Sigmoid colon (tissue), 7 donors: ENCODE measurements around the gene HAUS5. TPM values are rescaled to one million over a fixed set of nuclear protein-coding genes. Genes with fewer than 3 reads are reported as not detected.
A peak's percentile ranks its signal among the peaks of the same experiment; 100 is the strongest.

Experiments
- DNase-seq: peaks from one replicate; pipeline ENCODE4 v3.0.0-alpha.2; 2019
- H3K27ac ChIP-seq, 4 donors: fragments of 200-600 bp; sonication (generic); one replicate each; pipeline ENCODE4 v1.5.1; 2016 to 2019; ENCODE audit warnings: mild to moderate bottlenecking in 1 of 4
- H3K27me3 ChIP-seq, 3 donors: fragments of 200-600 bp; sonication (generic); one replicate each; pipeline ENCODE4 v1.5.1; 2019; ENCODE audit warnings: mild to moderate bottlenecking in 1 of 3
- H3K36me3 ChIP-seq, 4 donors: fragments of 200-600 bp; sonication (generic); one replicate each; pipeline ENCODE4 v1.5.1; 2016 to 2019
- H3K4me1 ChIP-seq, 4 donors: fragments of 200-600 bp; sonication (generic); one replicate each; pipeline ENCODE4 v1.5.1; 2017 to 2019
- H3K4me3 ChIP-seq, 4 donors: fragments of 200-600 bp; sonication (generic); one replicate each; pipeline ENCODE4 v1.5.1; 2017 to 2019; ENCODE audit warnings: mild to moderate bottlenecking in 2 of 4, moderate library complexity in 1 of 4
- H3K9me3 ChIP-seq, 4 donors: fragments of 200-600 bp in 3 of 4; sonication (generic) in 3 of 4; one replicate each; pipeline versions ENCODE4 v1.5.1 to v1.6.1; 2013 to 2019
- CTCF ChIP-seq, 4 experiments: fragments of 450-650 bp in 3 of 4; fragments of 200-600 bp in 1 of 4; IDR thresholded peaks; one replicate each; pipeline ENCODE4 v1.5.1; 2016 to 2019; ENCODE audit warnings: antibody characterized with exemption in 4 of 4, mild to moderate bottlenecking in 3 of 4, moderate library complexity in 2 of 4
- EP300 ChIP-seq, 4 donors: sonication (generic); formaldehyde crosslinking; IDR thresholded peaks; one replicate each; pipeline ENCODE4 v1.6.1; 2017; ENCODE audit warnings: antibody characterized with exemption in 4 of 4
- POLR2A ChIP-seq, 2 donors: fragments of 450-650 bp; IDR thresholded peaks; one replicate each; pipeline ENCODE4 v1.6.1; 2016; ENCODE audit warnings: antibody characterized with exemption in 2 of 2, mild to moderate bottlenecking in 2 of 2, moderate library complexity in 2 of 2
- POLR2AphosphoS5 ChIP-seq, 4 donors: sonication (generic); formaldehyde crosslinking; IDR thresholded peaks; one replicate each; pipeline ENCODE4 v1.6.1; 2017; ENCODE audit warnings: antibody characterized with exemption in 4 of 4
- WGBS, 2 donors: extraction: QIAGEN DNeasy Blood & Tissue Kit; methylation state at CpG; one replicate each; pipeline ENCODE4 v1.1.7; 2013; 5-methylcytosine and 5-hydroxymethylcytosine counted together
- intact Hi-C: fragments of 100-400 bp; cut with DNase I; formaldehyde crosslinking; loops from one replicate; pipeline ENCODE4 v1.15.1; 2023
- polyA plus RNA-seq, 3 donors: library from polyadenylated mRNA; stranded (reverse); fragments of 200-250 nt; gene quantifications; one replicate each; pipeline ENCODE4 v1.2.3, GENCODE V29; 2013
- total RNA-seq, 4 donors: library from RNA; depleted of rRNA; stranded (reverse); fragments of >200 nt; gene quantifications; one replicate each; pipeline ENCODE4 v1.1.0, GENCODE V29; 2016
- donor health status: healthy with polysubstance abuse.
- donor health status: Bipolar disorder and iron deficiency.
- donor health status: healthy.

The HAUS5 gene
- total and polyA plus RNA-seq, 7 donors = 1.2 to 14.8 (median 5.6) TPM

GRCh38 chr19:35655600-35655999, 43.1 kb downstream of the HAUS5 start:
- H3K27me3 ChIP-seq = no peaks in the 10 kb centered on the region
- H3K9me3 ChIP-seq = no peaks in the 10 kb centered on the region
- 94 to 97% methylated on average over 4 of the region's 4 CpGs for WGBS, 2 donors
- peaks cover 0 to 7% (median under 1%) of the 10 kb centered on the region in 4 donors for H3K4me1 ChIP-seq
- peaks cover 21 to 99% (median 75%) of the 10 kb centered on the region in 4 donors for H3K36me3 ChIP-seq
- DNase-seq = no peak
- intact Hi-C loops = no loop called here
- no peak overlapping the region for H3K4me3 ChIP-seq
- no peak overlapping the region for H3K27ac ChIP-seq
- TF ChIP-seq POLR2AphosphoS5 (IDR thresholded peaks at IDR 0.05) (no peak), POLR2A (IDR thresholded peaks at IDR 0.05) (no peak), CTCF (IDR thresholded peaks at IDR 0.05) (no peak), EP300 (IDR thresholded peaks at IDR 0.05) (no peak)

- no peaks in the 10 kb centered on the region for H3K9me3 ChIP-seq
- no peak for TF ChIP-seq POLR2AphosphoS5 (IDR thresholded peaks at IDR 0.05)
- TF ChIP-seq CTCF (IDR thresholded peaks at IDR 0.05) = no peak
- 90 to 95% methylated on average over 6 of the region's 6 CpGs for WGBS, 2 donors
- DNase-seq = peak; percentile 14
- H3K27ac ChIP-seq = no peak overlapping the region
- H3K4me1 ChIP-seq = no peaks in the 10 kb centered on the region
- H3K27me3 ChIP-seq = no peaks in the 10 kb centered on the region
- H3K36me3 ChIP-seq = peaks cover 21 to 100% (median 72%) of the 10 kb centered on the region in 4 donors
- H3K4me3 ChIP-seq = no peak overlapping the region
- intact Hi-C loops = no loop called here
These were observed 44.2 kb downstream of the HAUS5 start for GRCh38 chr19:35656700-35657099.

GRCh38 chr19:35657904-35658700, 45.6 kb downstream of the HAUS5 start:
- WGBS, 2 donors = 82 to 86% methylated on average over 15 of the region's 15 CpGs
- H3K9me3 ChIP-seq = no peaks in the 10 kb centered on the region

GRCh38 chr19:35661995-35662340, 49.4 kb downstream of the HAUS5 start:
- intact Hi-C loops = no loop called here
- WGBS, 2 donors = 98 to 100% methylated on average over 6 of the region's 6 CpGs

More at GRCh38 chr19:35657904-35658700, 45.6 kb downstream of the HAUS5 start:
- no peak for TF ChIP-seq POLR2AphosphoS5 (IDR thresholded peaks at IDR 0.05)
- intact Hi-C loops = no loop called here
- H3K4me1 ChIP-seq = no peaks in the 10 kb centered on the region
- no peaks in the 10 kb centered on the region for H3K27me3 ChIP-seq
- no peak overlapping the region for H3K4me3 ChIP-seq
- no peak for DNase-seq
- H3K27ac ChIP-seq = no peak overlapping the region
- peaks cover 21 to 100% (median 68%) of the 10 kb centered on the region in 4 donors for H3K36me3 ChIP-seq

GRCh38 chr19:35663981-35664380, 51.4 kb downstream of the HAUS5 start:
- Histone ChIP-seq H3K4me1 (no peaks in the 10 kb centered on the region), H3K4me3 (no peak overlapping the region), H3K9me3 (no peaks in the 10 kb centered on the region), H3K27ac (no peak overlapping the region), H3K27me3 (no peaks in the 10 kb centered on the region), H3K36me3 (peaks cover 2 to 72% (median 18%) of the 10 kb centered on the region in 4 donors)
- 89% methylated on average over 3 of the region's 3 CpGs for WGBS, 2 donors
- DNase-seq = no peak
- TF ChIP-seq CTCF (IDR thresholded peaks at IDR 0.05) = no peak
- no peak for TF ChIP-seq EP300 (IDR thresholded peaks at IDR 0.05)
- no peak for TF ChIP-seq POLR2AphosphoS5 (IDR thresholded peaks at IDR 0.05)
- intact Hi-C loops = no loop called here

More at GRCh38 chr19:35661995-35662340, 49.4 kb downstream of the HAUS5 start:
- no peaks in the 10 kb centered on the region for H3K4me1 ChIP-seq
- DNase-seq = no peak
- H3K4me3 ChIP-seq = no peak overlapping the region
- TF ChIP-seq POLR2AphosphoS5 (IDR thresholded peaks at IDR 0.05) (no peak), CTCF (IDR thresholded peaks at IDR 0.05) (no peak), EP300 (IDR thresholded peaks at IDR 0.05) (no peak), POLR2A (IDR thresholded peaks at IDR 0.05) (no peak)
- no peaks in the 10 kb centered on the region for H3K27me3 ChIP-seq
- peaks cover 18 to 92% (median 33%) of the 10 kb centered on the region in 4 donors for H3K36me3 ChIP-seq
- no peaks in the 10 kb centered on the region for H3K9me3 ChIP-seq
- H3K27ac ChIP-seq = no peak overlapping the region
